Stimulated activated CD8-positive, alpha-beta memory T cell treated with anti-CD3 and anti-CD28 coated beads, Interleukin-2, amount 100 ng/mL, for 48 hours (primary cell): ENCODE data around the gene DPH5.
"Not testable (repeated sequence)": the region's sequence is repeated elsewhere in the genome, so short reads cannot be mapped to it uniquely, and the experiment has no call there.

Experiments used
- DNase-seq, 2 donors: peaks; one replicate each; pipeline ENCODE4 v3.0.0-alpha.2; 2020; ENCODE audit warnings: low read depth in 2 of 2

DPH5 gene

GRCh38 chr1:101032129-101032528 is 6.5 kb upstream of the DPH5 start:
- not testable (repeated sequence) for DNase-seq

DNA sequence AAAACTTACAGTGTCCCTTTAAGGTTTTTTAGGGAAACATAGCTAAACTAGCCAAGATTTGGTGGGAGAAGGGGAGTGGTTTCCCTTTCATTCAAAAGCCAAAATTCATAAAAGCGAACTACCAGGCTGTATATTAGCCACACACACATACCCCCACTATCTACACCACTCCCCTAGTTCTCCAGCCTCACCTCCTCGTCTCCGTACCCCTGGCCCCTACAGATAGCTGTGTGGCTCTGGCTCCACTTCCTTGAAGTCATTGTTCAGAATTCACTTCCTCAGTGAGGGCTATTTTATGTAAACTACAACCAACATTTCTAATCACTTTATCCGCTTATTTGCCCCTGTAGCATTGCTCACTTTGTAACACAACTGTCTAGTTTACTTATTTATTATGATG is 5.3 kb upstream of the DPH5 start:
- no peak for DNase-seq

DNA sequence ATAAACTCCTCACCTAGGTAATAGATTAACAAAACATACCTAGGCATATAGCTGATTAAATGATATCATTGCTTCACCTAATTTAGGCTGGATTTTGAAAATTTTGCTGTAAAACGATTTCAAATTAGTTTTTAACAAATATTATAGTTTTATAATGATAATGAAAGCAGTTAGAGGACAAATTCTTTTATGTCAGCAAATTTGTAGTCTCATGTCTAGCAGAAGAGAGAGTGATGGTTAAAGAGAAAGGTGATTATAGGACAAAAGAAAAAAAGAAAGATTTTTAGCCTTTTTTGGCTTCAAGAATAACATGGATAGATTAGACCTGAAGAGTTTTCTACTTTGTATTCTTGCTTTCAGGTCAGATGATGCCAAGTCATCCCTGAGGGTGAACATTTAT is 3.6 kb upstream of the DPH5 start:
- no peak for DNase-seq

DNA sequence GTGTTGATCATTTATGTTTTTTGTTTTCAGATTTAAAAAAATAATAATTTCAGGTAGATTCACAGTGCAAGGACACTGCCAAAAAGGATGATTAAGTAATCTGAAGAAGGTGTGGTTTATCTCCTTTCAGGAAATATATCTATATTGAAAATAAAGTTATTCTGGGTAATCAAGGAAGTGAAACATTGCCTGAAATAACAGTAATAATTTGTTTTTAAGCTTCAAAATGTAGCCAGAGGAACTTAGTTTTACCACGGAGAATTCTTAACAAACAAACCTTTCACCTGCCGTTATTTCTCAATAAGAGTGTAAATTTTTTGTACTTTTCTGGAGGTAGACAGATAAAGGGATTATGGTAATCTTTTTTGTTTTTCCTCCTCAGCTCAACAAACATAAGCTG is 2.9 kb upstream of the DPH5 start:
- no peak for DNase-seq

- DNase-seq, result no peak
Observed at GRCh38 chr1:101027194-101027772, 1.7 kb upstream of the DPH5 start.

- no peak for DNase-seq
Observed at GRCh38 chr1:101026430-101026788, 825 bp upstream of the DPH5 start.

DNA sequence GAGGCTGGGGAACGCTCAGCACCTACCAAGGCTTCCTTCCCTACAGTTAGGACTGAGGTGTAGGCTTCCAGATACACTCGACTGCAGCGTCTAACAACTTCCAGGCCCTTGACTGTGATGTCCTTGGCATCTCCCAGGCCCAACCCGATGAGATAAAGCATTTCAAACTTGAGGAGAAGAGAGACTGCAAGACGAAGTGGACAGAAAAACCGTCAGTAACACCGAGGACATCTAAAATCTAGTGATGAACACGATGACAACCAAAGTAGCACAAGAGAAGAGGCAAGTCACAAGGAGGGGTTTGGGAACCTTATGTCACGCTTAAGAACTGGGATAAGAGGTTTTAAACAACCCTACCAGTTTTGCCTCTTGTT is 314 bp downstream of the DPH5 start:
- DNase-seq, result no peak

DNA sequence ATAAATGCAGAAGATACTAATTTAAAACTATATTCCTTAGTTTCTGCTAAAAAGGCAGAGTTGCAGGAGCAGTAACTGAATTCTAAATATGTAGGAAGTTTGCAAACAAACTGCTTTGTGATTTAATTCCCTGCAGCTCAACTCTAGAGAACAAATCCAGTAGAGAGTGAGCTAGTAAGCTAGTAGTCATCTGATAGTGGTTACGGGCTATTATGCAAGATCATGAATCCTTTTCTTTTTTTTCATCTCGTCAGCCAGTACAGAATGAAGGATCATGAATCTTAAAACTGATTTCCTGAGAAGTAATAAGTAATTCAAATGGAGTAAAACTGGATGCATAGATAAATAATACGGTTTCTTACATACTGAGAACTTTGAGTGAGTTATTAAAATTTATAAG is 3.3 kb downstream of the DPH5 start:
- DNase-seq, result no peak

DNA sequence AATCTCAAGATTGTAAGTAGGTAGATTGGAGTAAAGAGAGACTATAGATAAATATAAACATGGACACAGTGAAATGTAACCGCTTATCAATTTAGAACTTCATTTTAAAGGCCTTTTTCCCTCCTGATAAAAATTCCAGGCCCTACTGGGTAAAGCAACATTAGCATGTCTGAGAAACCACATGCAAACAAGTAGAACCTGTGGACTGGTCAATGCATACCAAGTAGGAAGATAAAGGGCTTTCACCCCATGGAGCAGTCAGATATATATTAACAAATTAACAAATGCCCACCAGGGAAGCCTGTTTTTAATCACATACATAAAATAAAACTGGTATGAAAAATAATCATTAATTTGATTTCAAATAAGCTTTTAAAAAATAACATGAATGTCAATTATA is 8.1 kb downstream of the DPH5 start:
- DNase-seq, result no peak

- DNase-seq, result no peak
Observed at GRCh38 chr1:101013776-101014175, 11.8 kb downstream of the DPH5 start.

DNA sequence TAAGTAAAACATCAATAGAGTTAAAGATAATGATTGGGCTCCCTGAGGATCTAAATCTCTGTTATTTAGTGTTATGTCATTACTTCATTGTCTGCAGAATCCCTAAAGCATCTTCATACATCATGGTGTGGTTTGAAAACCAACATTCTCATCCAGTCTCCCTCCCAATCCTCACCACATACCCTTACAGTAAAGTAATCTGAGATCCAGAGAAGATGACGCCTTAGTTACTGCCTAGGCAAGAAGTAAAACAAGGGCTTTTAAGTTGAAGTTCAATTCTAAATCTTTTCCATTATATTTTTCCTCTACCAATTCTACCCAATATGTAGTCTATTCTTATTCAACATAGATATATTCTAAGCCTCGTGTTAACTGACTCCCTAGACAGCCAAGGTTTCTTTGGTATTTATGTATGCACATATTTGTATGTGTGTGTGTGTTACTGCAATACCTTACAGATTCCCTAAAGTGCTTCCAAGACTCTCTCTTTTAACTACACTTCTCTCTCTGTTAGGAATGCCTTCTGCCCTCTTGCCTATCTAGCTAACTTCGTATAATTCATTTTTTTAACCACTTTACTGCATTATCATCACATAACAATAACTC is 17.3 kb downstream of the DPH5 start:
- no peak for DNase-seq

DNA sequence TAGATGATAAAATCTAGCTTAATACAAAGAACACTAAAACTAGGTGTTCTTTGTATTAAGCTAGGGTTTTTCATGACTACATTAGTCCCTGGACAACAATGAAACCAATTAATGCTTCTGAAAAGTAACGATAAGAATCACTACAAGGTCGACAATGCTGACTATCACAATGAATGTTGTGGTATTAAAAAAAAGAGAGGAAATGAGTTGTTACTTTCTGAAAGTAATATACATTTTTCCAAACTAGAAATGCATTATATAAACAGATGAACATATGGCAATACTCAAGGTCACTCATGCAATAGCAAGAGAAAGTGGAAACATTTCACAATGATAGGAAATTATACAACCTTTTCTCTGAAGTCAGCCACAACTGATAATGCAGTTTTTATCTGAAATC is 19.0 kb downstream of the DPH5 start:
- DNase-seq, result no peak

DNA sequence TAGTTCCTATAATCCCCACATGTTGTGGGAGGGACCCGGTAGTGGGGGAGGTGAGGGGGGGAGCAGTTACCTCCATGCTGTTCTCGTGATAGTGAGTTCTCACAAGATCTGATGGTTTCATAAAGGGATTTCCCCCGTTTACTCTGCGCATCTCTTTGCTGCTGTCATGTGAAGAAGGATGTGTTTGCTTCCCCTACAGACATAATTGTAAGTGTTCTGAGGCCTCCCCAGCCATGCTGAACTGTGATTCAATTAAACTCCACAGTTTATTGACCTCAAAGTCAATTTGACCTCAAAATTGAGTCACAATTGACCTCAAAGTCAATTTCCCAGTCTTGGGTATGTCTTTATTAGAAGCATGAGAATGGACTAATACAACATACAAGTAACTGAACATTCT is 19.7 kb downstream of the DPH5 start:
- DNase-seq, result no peak

DNA sequence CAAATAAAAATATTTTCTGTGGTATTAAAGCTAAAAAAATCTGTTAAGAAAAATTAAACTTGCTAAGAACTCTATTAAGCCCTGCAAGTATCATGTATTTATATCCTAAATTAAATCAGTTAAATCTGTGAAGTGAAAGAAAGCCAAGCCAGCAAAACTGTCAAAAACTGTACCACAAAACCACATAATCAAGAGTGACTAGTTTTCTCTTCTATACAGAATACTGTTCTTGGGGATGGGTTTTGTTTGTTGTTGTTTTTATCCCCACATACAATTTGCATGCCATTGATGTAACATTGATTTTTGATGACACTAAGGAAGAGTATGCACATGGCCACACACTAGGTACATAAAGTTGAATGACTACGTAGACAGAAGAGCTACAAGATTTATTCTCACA is 20.4 kb downstream of the DPH5 start:
- no peak for DNase-seq

GRCh38 chr1:101004670-101005069 is 20.9 kb downstream of the DPH5 start:
- no peak for DNase-seq

DNA sequence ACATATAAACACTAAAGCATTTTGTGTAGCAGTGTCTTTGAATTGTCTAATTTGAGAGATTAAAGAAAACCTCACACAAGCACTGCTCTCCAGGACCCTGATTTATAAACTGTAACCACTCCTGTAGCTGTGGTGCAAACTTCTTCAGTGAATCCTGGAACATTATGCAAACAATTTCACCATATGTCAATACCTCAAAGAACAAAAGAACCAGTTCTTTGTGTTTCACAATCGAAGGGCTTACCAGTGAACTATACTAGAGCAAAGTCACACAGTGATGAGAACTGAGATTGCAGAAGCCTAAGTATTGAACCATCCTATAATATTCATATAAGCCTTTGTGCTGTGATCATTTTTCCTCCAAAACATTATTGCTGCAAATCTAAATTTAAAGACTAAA is 21.5 kb downstream of the DPH5 start:
- no peak for DNase-seq

DNA sequence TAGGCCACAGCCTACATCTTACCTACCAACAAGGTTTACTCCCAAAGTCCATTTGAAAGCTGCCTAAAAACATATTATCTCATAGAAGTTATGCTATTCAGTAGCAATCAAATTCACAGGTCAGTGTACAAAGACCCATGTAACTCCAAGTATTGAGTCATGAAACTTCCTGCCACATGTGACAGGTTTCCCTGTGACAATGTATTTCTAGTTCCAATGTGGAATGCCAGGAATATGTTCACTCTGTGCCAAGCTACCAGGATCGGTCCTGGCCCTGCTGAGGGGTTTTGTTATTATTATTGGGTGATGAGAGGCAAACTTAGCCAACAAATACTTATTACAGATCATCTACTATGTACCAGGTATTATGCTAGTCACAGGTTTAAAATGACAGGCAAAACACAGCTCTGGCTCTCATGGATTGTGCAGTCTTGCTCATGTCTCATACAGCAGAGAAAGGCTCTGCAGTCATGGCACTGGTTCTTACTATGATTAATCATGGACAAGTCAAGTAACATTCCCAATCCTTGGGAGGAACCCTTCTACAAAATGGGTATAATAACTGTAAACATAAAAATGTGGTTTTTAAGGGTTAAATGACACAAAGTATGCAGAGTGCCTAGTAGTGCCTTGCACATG is 22.5 kb downstream of the DPH5 start:
- no peak for DNase-seq

GRCh38 chr1:101002551-101002950 is 23.0 kb downstream of the DPH5 start:
- DNase-seq, result no peak

GRCh38 chr1:101000131-101000873 is 25.3 kb downstream of the DPH5 start:
- DNase-seq, result no peak

- DNase-seq, result no peak
Observed at GRCh38 chr1:100998426-100998825, 27.2 kb downstream of the DPH5 start.

GRCh38 chr1:100995198-100995988 is 30.2 kb downstream of the DPH5 start:
- no peak for DNase-seq
